NCI-H748 treated with DMSO at 0.1 percent for 48 hours (cell line): ENCODE measurements around the gene LPCAT1.
"Not testable (repeated sequence)": the region's sequence is repeated elsewhere in the genome, so short reads cannot be mapped to it uniquely, and the experiment has no call there.

ENCODE experiments used
- DNase-seq: peaks from one replicate; lab custom pipeline; 2025; lab: John Stamatoyannopoulos, UW

The LPCAT1 gene

DNA sequence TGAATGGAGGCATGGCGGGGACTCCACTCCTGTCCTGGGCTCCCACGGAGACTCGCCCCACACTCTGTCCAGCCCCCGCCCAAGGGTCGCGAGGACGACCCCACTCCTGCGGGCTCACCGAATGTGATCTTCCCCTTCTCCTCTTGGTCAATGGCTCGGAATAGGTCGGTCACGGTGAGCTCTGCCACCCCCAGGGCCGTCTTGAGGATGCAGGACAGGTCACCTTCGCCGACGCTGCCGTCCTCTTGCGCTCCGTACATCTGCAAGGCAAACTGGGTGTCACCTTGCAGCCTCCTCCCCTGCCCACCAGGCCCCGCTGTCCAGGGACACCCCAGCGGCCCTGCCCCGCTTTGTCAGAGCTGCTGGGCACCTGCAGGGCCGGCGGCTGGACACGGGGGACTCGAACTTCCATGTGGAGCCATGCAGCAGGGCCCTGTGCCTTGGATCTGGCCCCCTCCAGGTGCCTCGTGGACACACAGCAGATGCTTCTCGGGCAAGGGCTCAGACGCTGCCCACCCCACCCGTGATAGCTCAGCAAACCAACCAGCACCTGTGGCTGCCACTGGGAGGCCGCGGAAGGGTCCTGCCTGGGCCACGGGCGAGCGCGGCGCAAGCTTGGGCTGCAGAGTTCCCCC, 57.0 kb downstream of the LPCAT1 start:
- DNase-seq: no peak

DNA sequence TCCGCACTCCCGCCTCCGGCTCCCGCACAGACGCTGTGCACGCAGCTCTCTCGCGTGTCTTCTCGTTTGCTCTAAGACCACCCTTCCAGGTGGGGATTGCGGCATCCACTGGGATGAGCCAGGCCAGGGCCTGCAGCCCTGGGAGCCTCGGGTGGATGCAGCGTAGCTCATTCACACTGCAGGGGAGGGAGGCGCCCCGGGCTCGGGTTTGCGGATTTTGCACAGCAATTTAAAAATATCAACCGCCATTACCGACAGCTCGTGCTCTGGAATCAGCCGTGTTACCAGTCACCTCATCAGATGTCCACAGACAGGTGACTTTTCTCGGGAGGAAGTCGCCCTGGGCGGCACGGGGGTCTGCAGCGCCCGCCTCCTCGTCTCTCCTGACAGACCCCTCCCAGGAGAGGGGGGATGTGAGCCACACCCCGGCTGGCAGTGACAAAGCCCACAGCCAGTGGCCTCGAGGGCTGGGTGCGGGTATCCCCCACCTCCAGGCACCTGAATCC, 57.7 kb downstream of the LPCAT1 start:
- no peak for DNase-seq

DNA sequence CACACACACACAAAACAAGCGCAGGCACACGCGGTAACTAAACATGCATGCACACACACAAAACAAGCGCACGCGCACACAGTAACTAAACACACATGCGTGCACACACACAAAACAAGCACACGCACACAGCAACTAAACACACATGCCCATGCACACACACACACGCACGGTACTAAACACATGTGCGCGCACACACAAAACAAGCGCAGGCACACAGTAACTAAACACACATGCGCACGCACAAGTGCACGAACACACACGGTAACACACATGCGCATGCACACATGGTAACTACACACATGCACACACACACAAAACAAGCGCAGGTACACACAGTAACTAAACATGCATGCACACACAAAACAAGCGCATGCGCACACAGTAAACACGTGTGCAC, 58.6 kb downstream of the LPCAT1 start:
- DNase-seq: no peak

DNA sequence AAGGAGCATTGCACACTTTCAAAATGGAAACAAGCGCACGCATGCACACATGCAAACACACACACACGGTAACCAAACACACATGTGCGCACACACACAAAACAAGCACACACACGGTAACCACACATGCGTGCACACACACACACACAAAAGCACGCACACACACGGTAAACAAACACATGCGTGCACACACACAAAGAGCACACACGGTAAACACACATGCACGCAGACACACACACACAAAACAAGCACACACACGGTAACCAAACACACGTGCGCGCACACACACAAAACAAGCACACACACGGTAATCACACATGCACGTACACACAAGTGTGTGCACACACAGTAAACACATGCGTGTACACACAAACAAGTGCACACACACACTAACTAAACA, 59.2 kb downstream of the LPCAT1 start:
- DNase-seq: no peak

DNA sequence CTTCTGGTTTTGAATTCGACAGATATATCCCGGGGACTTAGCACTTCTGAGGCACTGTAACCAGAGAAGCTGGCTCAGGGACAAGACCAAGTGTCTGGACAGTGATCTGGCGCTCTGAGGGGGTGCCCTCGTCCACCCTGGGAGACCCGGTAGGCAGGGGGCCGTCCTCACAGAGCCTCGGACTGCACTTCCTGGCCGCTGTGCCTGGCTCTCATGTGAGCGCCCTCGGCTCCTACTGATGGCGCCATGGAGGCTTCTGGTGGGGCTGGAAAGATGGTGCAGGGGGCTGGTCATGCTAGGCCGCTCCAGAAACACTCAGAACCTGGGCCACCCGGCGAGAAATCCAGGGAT, 59.7 kb downstream of the LPCAT1 start:
- DNase-seq: no peak

DNA sequence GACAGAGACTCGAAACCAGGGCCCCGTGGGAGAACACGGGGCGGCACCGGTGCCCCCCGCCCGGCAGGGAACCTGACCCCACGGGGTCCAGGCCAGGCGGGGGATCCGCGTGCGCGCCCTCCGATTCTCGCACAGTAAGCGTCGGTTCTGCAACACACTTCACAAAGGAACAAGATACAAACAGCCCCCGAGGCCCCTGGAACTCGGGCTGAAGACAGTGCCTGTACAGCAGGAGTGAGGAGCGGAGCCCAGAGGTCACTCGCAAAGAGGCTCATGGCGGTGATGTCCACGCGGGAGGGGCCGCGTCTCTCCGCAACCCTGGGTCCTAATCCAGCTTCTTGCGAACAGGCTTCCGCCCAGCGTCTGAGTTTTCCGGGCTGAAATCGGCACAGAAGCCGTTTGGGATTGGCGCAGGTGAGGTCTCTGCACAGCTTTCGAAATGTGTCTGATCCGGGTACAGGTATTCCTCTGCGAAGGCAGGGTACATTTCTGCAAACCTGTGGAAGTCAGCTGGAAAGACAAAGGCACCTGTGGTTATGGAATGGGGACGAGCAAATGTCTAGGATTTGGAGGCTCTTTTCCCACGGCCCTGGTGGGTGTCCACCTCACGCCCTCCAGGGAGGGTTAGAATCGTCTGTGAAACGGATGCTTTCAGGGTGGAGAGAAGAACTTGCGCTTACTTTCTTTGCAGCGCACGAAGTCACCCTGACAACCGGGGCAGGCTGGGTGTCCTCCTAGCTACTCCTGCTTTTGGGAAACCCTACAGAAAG, 60.2 kb downstream of the LPCAT1 start:
- DNase-seq: no peak

DNA sequence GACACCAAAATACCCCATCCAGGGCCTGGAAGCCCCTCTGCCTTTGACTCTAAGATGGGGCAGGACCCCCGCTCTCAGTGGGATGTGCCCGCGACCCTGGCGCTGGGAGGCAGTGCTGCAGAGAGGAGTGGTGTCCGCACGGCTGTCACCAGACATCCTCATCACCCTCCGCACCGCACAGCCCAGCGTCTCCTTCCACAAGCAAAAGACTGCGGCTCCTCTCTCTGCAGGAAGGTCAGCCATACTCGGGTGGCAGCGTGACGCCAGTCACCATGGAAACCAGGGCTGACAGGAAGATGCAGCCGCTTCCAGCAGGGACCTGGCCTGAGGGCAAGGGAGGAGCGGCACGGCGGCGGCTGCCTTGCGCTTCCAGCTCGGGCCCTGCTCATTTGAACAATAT, 61.4 kb downstream of the LPCAT1 start:
- DNase-seq: no peak

DNA sequence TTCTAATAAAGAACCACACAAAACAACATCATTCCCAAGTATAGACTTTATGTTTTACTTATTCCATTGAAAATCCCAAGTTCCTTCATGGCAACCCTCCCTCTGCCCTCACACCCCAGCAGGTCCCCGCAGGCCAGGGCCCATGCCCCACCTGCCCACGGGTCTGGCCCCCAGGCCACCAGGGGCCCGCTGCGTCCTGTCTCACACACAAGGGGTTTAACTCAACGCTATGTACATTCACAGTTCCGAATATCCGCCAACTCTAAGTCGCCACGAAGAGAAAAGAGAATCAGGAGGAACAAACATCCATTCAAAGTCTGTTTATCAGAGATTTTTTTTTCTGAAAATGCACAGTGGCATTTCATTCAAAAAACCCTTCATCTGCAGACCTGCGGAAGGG, 62.4 kb downstream of the LPCAT1 start:
- no peak for DNase-seq

DNA sequence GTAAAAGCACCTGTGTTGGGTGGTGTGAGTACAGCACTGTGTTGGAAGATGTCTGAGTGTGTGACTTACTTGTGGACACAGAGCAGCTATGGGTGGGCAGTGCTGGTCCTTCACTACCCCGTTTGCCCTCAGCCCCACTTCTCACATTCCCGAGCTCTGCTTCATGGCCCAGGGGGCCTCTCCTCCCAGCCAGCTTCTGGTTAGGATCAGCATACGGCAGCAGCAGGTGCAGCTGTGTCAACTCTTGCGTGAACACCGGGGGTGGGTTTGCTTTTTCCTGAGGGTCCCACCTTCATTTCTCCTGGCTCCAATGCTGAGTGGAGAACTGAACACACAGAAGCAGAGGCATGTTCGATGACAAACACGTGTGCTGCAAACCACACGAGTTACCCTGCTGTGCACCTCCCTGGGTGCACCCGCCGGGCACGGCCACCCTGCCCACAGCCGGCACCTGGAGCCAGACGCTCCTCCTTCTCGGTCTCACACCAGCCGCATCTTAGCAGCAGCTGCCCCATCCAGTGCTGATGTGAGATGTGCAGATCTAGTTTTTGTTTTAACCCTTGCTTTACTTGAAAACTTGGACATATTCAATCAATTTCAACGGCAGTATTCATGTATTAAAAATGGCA, 63.6 kb downstream of the LPCAT1 start:
- DNase-seq: no peak

DNA sequence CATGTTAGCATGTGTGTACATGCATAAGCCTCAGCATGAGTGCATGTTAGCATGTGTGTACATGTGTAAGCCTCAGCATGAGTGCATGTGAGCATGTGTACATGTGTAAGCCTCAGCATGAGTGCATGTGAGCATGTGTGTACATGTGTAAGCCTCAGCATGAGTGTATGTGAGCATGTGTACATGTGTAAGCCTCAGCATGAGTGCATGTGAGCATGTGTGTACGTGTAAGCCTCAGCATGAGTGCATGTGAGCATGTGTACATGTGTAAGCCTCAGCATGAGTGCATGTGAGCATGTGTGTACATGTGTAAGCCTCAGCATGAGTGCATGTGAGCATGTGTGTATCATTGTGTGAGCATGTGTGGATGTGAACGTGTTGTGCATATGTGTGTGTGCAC, 64.3 kb downstream of the LPCAT1 start:
- DNase-seq: not testable (repeated sequence)

DNA sequence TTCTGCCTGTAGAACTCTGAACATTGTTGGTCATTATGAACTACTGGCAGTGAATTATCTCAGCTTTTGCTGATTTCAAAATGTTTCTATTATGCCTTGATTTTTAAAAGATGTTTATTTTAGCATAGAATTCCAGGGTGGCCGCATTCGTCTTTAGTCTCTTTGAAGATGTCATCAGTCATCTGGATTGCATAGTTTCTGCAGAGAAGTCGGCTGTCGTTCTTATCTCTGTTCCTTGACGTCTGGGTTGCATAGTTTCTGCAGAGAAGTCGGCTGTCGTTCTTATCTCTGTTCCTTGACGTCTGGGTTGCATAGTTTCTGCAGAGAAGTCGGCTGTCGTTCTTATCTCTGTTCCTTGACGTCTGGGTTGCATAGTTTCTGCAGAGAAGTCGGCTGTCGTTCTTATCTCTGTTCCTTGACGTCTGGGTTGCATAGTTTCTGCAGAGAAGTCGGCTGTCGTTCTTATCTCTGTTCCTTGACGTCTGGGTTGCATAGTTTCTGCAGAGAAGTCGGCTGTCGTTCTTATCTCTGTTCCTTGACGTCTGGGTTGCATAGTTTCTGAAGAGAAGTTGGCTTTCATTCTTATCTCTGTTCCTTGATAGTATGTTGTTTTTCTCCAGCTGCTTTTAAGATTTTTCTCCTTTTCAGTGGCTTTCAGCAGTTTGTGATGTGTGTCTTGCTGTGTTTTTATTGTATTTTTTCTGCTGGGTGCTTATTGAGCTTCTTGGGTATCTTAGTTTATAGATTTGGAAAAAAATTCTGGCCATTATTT, 67.5 kb downstream of the LPCAT1 start:
- not testable (repeated sequence) for DNase-seq

DNA sequence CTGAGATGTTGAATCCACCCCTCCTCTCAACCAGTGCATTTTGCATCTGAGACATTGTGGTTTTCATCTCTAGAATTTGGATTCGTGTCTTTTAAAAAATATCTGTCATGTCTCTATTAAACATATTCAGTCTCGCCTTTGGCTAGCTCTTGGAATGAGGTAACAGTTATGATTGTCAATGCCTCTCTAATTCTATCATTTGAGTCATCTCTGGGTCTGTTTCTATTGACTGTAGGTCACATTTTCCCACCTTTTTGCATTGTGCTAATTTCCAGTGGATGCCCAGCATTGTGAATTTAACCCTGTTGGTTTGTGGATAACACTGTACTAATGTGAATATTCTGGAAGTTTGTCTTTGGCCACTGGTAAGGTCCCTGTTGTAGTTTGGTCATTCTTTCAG, 70.1 kb downstream of the LPCAT1 start:
- no peak for DNase-seq

DNA sequence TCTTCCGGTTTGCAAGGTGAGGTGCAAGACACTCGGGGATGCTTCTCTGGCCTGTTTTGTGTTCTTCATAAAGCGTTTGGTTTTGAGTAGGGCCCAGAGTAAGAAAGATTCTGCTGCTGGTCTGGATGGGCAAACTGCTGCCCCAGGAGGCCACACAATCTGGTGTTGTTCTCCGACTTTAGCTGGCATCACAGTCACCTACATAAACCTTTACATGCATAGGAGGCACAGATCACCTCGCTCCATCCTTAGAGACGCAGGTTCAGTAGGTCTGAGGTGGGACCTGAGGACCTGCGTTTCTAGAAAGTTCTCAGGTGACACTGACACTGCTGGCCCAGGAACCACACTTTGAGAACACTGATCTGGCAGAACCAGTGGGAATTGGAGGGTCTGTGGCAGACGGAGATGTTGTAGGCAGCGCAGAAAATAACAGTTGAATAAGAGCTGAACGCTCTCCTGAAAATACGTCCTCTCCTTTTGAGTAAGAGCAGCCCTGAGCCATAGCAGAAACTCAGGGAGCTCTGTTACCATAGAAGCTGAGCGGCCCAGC, 74.6 kb downstream of the LPCAT1 start:
- DNase-seq: no peak

DNA sequence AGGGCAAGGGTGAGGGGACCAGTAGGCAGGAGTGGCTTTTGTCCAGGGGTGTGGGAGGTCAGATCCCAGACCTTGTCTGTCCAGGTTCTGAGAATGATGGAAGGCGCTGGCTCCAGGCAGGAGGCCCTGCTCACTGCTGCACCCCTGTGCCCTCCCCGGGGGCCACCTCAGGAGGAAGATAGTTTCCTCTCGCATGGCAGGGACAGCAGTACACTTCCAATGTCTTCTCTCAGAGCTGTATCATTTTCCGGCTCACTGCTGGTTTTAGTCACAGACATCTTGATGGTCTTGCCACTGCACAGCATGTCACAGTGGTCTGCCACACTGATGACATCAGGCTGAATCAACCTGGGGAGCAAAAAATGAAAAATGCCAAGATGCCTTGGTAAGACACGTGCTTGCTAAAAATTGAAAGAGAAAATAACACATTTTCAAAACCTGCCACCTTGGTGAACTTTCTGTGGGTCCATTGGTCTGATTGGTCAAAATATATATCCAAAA, 75.2 kb downstream of the LPCAT1 start:
- no peak for DNase-seq

DNA sequence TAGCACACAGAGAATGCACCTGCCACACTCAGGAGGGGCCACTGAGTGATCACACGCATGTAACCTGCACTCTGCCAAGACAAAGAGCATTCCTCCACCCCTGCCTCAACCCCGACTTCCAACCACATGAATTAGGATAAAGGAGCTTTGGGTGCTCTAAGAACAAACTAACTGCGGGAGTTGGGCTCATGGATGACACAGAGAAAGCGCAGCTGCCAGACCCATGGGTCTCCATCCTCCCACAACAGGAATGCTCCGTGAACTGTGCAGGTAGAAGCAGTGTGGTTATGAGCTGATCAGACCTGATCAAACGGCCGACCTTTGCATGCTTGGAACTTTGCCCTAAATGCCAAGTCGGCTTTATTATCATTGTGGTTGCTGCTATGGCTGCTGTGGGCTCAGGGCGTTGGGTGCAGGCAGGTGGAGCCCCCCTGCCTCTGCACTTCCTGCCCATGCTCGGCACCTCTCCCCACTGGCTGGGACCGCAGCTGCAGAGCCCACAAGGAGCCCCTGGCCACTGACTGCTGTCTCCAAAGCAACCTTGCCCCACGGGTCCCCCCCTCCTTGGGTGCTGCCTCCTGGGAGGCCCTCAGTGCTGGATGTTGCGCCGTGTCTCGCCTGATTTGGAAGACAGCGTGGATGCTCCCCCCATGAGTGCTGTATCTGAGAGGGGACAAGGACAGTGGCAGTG, 75.9 kb downstream of the LPCAT1 start:
- no peak for DNase-seq

DNA sequence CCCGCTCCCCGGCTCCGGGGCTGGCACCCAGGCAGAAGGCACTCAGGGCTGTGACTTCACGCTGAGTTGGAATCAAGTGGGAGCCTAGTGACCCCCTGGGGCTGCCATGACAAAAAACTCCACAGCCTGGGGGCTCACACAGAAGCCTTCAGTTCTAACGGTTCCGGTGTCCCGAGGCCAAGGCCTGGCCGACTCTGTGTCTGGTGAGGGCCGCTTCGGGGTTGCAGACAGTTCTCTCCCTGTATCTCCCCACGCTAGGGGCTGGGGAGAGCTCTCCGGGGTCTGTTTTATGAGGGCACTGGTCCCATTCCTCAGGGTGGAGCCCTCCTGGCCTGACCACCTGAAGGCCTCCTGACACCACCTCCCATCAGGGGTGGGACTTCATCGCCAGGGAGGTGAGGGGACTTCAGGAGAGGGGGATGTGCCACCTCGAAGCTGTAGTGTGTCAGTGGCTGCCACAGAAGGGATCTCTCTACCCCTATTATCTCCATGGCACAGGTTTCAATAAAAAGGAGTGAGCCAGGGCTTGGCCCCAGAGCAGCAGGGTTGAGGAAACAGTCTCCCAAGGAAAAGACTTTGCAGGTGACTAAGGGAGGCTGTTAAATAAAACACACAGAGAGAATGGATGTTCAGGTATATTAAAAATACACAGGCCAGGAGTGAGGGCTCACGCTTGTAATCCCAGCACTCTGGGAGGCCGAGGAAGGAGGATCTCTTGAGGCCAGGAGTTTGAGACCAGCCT, 77.0 kb downstream of the LPCAT1 start:
- DNase-seq: no peak

DNA sequence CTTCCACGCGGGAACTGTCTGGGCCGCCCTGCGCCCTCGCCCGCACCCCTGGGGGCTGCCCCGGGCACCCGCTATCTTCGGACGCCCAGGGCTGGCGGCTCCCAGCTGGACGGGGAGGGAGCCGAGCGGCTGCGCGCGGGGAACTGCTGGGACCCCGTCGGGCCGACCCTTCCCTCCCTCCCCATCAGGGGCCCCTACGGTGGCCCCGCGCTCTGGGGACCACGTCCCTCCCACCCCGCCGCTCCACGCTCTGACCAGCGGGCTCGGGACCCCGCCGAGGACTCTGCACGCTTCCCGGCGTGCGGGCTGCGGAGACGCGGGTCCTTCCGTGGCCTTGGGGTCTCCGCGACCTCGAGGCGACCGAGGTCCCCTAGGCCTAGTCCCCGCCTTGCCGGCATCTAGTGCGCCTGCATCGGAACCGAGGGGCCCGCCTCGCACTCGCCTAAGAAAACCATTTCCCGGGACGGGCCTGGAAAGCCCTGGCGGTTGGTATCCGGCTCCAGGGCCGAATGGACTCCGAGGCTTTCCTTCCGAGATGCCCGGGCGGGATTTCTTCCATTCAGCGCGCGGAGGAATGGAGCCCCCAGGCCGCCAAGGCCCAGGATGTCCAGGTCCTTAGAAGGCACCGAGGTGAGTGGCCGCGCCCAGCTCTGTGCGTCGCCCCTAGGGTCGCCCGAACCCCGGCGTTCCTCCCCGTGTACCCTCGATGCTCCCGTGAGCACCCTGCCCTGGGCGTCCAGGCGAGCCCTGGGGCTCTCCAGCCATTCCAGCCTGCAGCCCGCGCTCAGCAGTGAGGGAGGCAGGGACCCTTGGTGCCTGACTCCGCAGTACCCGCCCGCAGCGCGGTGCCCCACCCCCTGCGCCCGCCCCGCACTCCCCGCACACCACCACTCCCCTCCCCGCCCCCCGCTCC, 77.8 kb downstream of the LPCAT1 start:
- DNase-seq: no peak

DNA sequence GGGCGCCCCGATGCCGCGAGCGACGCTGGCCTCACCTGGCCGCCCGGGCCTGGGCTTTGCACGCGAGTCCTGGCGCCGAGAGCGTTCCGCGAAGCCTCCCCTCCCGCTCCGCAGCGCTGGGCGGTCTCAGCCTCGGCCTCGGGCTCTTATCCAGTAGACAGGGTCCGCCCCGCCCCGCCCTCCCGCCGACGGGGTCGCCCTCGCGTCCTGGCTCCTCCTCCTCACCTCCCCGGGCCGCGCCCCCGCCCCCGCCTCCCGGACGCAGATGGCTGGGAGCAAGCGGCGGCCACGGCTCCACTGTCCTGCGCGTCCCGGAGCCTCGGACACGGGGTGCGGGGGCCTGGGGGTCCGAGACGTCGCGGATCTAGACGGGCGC, 78.5 kb downstream of the LPCAT1 start, which contains the start of gene SLC6A3:
Gene SLC6A3 (minus strand): TSS at position 128 of the 376 bp plus-strand sequence. CDS start 2,243 bp downstream, outside the sequence.
- peak; percentile 38 for DNase-seq

DNA sequence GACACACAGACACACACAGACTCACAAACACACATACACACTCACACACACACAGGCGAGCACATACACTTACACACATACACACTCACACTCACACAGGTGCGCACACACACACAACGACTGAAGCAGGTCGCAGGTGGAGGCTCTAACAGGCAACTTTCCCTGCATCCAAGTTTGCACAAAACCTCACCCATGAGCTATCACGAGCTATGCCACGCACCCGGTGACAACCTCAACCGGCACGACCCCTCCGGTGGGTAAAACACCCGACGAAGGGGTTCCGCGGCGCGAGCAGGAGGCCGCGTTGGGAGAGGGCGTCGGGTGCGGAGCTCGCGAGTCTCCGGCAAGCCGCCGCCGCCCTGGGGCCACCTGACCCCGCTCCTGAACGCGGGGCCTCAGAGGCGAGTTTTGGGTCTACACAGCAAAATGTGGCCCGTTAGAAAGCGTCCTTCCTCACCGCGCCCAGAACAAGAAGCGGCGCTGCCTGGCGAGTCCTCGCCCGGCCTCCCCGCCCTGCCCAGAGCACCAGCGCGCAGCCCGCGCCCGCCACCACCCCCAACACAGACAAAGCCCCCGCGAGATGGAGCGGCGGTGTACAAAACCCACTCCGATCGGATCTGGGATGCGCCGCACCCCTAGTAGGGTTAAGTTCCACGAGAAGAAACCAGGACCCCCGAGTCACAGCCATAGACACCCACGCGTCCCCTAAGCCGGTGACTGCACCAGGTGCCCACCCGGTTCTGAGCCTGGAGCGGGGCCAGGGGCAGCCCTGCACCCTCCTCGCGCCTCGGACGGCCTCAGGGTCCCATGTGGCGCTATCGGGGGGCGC, 79.2 kb downstream of the LPCAT1 start:
- no peak for DNase-seq
